Stimulated activated CD4-positive, alpha-beta T cell treated with anti-CD3 and anti-CD28 coated beads, Interleukin-2, amount 100 ng/mL, for 4 hours (primary cell): Measurements from ENCODE around the gene HOATZ.
A peak's percentile ranks its signal among the peaks of the same experiment; 100 is the strongest.

ENCODE experiments used
- DNase-seq: peaks from one replicate; pipeline ENCODE4 v3.0.0-alpha.2; 2020; ENCODE audit warnings: low read depth

Gene HOATZ

DNA sequence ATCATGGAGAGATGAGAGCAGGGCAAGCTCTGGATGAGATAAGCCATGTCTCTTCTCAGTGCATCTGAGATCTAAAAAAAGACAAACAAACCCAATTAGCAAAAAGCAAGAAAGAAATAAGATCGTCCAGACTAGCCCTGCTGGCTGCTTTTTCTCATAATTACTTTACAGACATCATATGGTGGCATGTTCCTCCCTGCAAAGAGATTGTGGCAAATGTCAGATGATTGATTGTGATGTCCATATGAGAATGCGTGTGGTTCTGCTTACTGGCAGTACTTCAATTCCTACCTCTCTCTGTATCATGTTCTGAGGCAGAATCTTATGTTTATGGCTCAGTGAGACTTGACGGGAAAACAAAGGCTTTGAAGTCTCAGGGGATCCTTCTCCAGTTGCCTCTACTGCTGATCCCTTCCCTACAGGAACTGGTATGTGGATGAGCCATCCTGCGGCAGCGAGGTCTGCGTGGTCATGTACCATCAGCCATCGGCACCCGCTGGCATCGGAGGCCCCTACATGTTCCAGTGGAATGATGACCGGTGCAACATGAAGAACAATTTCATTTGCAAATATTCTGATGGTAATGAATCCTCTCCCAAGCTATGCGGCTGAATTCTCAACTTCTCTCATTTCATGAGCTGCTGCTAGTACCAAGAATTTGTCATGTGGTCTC, 34.8 kb downstream of the HOATZ start:
- no peak for DNase-seq

DNA sequence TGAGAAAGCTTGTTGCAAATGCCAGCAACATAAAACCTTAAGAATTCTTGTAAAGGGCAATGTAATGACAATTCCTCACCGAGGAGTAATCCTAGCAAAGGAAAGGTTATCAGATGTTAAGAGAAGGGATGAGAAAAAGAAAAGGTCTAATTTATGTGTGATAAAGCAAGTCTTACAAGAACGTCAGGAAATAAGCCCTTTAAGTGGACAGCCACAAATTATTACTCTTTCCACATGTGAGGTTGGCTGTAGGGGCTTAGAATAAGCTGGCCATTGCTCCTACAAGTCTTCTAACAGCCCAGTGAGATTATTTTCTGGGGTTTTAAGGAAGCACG, 35.3 kb downstream of the HOATZ start:
- DNase-seq, result no peak

DNA sequence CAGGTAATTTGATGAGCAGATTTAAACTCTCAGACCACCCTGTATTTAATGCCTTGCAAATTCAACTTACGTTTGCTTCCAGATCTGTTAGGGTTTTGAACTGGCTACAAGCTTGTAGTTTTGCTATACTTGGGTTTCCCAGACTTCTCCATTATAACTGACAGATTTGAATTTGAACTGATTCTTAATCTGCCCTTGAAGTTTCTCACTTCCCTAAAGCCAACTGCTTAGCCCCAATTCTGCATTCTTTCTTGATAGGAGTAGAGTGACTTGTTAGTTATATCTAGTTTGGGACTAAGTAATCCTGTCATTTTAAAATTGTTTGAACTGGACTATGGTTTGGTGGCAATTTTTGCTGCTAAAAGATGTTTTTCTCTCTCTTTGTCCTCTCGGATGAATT, 35.7 kb downstream of the HOATZ start:
- DNase-seq, result no peak

DNA sequence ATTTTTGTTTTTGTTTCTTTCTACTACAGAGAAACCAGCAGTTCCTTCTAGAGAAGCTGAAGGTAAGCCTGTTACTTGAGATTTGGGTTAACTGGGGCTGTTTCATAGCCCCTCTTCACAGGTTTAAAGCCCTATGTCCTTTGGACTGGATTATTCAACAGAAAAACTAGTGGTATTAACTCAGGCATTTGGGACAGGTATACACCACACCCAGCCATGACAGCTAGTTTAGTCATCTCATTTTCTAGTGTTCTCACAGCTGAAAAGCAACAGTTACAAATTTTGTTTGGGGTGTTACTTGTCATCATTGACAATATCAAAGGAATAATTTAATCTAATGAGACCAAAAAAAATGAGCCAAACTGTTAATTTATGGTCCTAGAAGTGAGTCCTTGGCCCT, 40.0 kb downstream of the HOATZ start:
- no peak for DNase-seq

DNA sequence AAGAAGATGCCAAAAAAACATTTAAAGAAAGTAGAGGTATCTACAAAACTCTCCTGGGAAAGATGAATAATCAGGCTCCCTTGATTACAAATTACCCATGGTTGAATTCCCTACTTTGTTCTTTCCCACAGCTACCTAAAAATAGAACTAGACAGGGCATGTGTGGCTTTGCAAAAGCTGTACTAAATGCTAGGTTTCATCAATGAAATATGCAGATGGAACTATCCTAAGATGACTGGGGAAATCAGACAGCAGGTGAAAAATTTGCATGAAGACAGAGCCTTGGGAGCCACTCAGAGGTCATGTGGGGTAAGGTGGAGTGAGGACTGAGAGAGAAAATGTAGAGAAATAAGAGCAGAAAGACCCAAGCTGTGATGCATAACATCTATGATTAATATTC, 40.7 kb downstream of the HOATZ start:
- DNase-seq, result no peak

DNA sequence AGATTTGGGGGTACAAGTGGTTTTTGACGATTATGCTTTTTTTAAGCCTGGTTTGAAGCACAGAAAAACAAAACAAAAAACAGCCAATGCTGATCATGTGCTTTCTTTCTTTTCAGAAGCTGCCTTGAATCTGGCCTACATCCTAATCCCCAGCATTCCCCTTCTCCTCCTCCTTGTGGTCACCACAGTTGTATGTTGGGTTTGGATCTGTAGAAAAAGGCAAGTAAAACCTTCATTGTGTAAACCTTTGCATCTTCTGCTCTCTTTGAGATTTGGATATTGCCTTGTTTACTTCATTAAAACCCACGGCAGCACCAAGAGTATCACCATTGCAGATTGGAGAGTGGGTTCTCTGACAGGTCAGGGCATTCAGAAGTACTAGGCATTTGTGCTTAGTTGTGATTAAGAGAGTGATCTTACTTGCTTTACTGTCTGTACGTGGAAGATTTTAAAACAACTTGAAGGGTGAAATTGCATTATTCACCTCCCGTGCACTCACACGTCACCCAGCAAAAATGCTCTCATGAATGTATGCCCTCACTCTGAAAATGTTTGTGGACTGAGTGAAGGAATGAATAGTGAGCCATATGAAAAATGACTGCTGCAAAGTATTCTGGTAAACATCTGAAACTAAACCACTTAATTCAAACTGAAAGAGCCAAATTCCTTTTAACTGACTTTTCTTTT, 43.0 kb downstream of the HOATZ start:
- DNase-seq, result no peak

DNA sequence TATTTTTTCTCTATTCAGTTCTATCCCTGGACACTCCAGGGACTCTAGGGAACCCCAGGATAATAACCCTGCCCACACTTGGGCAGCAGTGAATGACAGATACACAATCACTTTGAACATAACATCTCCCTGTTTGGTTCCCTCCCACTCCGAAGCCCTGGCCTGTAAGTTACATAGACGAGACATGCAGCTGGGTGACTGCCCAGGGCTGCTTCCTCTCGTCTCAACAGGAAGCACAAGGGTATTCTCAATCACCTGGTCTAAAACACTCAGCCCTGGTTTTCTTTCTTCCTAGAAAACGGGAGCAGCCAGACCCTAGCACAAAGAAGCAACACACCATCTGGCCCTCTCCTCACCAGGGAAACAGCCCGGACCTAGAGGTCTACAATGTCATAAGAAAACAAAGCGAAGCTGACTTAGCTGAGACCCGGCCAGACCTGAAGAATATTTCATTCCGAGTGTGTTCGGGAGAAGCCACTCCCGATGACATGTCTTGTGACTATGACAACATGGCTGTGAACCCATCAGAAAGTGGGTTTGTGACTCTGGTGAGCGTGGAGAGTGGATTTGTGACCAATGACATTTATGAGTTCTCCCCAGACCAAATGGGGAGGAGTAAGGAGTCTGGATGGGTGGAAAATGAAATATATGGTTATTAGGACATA, 45.4 kb downstream of the HOATZ start:
- DNase-seq, result no peak

DNA sequence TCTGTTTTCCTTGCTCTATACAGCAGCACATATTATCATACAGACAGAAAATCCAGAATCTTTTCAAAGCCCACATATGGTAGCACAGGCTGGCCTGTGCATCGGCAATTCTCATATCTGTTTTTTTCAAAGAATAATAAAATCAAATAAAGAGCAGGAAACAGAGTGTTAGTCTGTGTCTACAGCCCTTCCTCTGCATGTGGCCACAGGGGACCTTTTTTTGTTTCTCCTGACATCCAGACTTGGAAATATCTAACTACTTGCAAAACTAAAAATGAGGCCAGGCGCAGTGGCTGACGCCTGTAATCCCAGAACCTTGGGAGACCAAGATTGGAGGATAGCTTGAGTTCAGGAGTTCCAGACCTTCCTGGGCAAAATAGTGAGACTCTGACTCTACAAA, 46.2 kb downstream of the HOATZ start:
- no peak for DNase-seq

DNA sequence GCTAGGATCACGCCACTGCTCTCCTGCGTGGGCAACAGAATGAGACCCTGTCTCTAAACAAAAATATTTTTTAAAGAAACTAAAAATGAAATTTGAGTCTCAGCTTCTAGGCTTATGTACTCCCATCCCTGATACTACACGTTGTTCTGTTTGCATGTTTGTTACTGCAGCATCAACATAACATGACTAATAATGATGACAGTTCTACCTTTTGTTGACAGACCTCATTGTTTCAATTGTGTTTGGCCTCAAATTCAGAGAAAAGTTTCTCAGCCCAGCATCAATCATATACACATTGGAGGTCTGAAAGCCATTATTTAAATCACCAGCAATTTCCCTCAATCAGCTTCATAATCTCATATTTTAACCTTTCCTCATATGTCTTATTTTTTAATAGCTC, 46.7 kb downstream of the HOATZ start:
- no peak for DNase-seq

DNA sequence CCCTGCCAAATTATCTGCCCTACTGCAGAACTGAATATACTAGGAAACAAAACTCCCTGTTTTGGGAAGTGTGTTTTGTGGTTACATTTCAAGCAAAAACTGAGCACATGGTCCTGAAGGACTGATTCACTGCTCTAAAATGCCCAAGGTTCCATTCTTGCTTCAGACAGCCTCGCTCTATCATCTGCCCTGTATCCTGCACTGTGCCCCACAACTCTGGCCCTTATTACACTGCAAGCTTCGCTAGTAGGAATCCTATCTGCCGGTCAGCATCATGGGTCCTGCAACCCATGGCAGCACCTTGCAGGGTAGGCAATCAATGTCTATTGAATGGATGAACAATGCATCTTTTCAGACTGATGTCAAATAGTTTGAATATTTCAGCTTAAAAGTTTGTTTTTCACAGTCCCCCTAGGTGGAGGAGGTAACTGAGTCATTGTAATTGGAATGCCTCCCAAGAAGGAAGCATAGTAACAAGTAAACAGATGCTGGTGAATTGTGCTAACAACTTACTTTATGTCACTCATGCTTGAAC, 47.3 kb downstream of the HOATZ start:
- no peak for DNase-seq

DNA sequence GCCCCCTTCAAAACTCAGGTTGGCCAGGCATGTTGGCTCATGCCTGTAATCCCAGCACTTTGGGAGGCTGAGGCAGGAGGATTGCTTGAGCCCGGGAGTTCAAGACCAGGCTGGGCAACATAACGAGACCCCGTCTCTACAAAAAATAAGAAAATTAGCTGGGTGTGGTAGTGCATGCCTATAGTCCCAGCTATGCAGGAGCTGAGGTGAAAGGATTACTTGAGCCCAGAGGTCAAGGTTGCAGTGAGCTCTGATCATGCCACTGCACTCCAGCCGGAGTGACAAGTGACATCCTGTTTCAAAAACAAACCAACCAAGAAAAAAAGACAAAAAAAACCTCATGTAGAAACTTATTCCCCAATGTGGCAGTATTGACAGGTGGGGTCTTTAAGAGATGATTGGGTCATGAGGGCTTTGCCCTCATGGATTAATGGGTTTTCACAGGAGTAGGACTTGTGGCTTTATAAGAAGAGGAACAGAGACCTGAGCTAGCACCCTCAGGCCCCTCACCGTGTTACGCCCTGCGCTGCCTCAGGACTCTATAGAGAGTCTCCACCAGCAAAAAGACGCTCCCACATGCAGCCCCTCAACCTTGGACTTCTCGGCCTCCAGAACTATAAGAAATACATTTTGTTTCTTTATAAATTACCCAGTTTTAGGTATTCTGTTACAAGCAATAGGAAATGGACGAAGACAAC, 48.3 kb downstream of the HOATZ start:
- no peak for DNase-seq

DNA sequence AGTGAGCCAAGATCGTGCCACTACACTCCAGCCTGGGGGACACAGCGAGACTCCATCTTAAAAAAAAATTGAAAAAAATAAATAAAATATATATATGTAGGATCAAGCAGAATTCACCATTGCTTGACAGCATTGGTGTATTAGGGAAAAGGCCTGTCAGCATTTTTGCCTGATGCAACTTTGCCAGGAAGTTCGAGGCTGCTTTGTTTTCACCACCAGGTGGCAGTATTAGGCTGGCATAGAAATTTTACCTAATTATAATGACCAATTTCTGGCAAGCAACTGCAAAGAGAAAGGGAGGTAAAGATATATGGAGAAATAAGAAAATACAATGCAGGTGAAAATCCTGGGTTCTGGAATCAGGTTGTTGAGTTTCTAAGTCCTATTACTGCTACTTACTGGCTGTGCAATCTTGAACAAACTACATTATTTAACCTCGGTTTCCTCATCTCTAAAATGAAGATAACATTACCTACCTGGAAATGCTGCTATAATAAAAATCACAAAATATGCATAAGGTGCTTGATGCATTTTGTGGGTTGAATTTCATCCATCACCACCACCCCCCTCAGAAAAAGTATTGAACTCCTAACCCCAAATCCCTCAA, 50.6 kb downstream of the HOATZ start:
- peak; percentile 48 for DNase-seq

DNA sequence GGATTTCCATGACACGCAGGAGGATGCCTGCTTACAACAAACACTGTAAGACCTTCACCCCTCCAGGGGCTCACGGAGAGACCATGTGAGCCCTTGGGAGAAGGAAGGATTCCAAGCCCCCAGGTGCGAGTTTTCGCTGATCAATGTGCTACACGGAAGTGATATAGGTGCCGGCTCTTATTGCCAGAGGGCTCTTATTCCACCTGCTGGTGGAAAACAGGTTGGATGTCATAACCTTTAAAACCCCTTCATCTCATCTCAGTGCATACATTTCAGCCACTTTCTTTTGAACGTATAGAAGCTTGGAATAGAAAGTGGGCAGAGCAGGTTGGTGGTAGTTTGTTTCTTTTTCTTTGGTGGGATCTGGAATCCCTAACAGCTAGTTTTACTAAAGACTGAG, 51.7 kb downstream of the HOATZ start:
- no peak for DNase-seq

DNA sequence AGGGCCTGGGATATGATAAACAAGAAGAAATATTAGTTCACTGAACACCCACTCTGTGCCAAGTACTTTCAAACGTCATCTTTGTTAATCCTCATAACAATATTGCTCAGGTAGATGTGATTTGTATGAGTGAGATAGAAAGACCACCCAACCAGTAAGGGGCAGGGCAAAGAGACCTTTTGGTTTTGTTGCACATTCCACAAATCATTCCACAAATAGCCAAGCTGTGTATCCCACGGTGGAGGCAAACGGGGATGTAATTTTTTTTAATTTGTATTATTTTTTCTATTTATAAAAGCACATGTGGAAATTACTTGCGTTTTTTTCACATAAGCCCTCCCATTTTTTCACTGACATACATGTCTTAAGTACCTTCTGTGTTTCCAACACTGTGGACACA, 54.9 kb downstream of the HOATZ start:
- DNase-seq, result no peak

DNA sequence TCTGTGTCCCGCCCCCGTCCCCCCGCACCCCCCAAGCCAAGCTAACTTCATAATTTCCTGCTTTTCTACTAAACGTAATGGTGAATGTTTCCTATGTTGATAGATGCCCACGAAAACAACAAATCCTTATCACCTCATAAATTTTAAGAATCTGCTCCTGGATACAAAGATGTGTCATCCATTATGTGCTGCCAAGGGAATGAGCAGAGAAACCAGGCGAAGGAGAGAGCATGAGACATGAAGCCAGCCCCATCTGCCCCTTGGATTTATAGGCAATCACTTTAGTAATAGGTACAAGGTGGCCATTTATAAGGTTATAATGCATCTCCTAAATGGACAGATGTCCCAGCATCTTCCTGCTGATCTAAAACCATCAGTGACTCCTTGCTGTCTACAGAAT, 56.2 kb downstream of the HOATZ start:
- no peak for DNase-seq

DNA sequence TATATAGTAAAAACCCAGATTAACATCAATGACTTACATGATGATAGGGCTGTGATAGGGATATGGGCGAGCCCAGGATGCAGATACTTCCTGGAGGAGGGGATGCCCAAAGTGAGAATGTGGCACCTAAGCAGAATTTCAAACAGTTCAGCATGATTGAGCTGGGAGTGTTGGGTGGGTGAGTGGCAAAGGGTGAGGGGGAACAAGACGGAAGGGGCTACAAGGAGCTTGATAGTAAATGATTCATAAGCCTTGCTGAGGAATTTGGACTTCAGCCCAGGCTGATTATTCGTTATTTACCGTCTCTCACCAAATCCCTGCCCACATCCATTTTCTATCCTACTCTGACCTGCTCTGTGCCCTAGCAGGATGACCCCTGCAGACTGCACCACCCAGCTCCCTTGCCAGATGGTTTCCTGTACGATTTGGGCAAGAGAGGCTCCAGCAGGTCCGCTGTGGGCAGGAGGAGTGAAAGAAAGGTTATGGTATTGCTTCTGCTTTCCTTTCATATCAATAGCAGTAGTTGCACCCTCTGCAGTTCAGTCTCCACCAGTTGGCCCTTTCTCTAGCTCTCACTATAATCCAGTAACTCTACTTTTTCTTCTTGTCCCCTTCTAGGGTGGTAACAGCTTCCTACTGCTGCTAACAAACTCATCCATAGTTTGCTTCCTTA, 57.4 kb downstream of the HOATZ start:
- DNase-seq, result no peak

DNA sequence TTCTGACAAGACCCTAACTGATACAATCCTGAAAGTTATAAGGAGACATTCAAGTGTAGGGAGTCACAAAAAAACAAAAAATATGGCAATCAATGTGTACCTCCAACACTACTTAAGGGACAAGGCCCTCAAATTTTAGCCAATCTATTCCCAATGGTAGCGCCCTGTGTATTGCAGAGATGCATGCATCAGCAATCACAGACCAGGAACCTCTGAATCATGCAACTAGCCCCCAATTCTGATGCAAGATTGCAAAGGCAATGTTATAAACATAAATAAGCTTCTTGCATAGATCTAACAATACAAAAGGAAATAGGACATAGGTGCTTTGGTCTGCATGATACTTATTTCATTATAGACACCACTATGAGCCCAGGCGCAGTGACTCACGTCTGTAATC, 58.0 kb downstream of the HOATZ start:
- no peak for DNase-seq

DNA sequence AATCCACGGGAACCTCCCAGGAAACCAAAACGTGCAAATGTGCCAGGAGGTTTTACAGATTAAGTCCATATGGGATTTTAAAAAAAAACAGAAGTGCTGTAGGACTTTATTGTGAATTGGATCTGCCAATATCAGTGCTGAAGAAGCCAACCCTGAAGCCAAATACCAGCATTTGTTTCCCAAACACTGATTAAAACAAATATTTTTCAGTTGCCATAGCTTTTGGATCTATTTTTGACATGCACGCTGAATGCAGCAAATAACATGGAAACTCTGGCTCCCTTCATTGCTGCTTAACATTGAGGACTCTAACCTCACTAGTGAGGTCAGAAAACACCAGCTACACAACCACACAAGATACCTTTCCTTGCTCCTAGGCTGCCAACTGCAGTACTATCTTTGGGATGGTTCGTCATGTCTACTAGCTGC, 59.3 kb downstream of the HOATZ start:
- no peak for DNase-seq

DNA sequence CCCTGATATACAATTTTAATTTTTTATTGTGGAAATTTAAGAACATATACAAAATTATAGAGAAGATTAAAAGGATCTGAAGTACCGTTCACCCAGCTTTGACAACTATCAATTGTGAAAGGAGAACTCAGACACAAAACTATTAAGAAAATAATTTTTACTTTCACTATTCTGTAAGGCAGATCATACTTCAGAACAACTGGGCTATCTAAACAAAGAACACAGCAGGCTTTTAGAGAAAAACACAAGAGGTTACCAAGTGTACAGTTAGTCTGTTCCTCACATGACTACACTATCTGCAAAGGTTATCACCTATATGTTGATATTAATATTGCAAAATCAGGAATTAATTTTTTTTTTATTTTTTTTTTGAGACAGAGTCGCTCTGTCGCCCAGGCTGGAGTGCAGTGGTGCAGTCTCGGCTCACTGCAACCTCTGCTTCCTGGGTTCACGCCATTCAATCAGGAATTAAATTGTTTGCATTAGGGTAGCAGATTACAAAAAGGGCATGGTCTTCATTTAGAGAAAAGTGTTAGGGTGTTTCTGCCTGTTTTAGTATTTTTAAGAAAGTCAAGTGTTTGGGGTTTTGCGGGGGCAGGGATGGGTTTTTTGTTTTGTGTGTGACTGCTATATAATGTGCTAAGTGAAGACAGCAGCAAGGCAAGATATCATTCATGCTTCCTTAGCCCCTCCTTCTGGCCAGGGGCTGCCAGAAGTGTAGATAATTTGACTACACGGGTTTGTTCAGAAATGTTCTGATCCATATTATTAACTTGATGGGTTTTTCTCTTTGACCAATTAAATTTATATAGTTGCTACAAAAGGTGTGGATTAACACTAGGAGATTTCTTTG, 60.0 kb downstream of the HOATZ start:
- no peak for DNase-seq

DNA sequence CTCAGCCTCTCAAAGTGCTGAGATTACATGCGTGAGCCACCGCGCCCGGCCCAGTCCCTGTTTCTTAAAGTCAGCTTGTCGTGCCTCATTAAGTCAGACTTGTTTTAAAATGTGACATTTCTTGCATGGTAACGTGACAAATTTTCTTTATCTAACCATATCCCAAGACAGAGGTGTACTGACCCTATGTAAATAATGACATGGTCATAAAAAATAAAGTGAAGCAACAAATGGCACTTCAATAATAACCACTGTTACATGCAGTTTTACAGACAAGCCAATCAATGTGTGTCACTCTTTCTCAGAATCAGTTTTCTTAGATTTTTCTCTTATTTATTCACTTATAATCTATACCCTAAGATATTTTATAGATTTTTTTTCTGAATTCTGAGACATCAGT, 61.2 kb downstream of the HOATZ start:
- DNase-seq, result no peak

DNA sequence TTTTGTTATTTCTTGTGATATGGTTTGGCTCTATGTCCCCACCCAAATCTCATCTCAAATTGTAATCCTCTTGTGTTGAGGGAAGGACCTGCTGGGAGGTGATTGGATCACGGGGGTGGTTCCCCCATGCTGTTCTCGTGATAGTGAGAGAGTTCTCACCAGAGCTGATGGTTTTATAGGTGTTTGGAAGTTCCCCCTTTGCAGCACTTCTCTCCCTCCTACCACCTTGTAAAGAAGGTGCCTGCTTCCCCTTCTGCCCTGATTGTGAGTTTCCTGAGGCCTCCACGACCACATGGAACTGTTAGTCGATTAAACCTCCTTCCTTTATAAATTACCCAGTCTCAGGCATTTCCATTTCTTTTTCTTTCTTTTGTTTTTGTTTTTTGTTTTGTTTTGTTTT, 63.2 kb downstream of the HOATZ start:
- no peak for DNase-seq
